NCI-H187 (cell line): ENCODE results near the gene SEPTIN1.

ENCODE experiments used
- DNase-seq, 2 experiments: peaks; one replicate each; lab custom pipeline; 2025; lab: John Stamatoyannopoulos, UW

The SEPTIN1 gene

GRCh38 chr16:30377050-30377811, 5.1 kb downstream of the SEPTIN1 start:
- DNase-seq: peak in 1 of 2 experiments; percentile 20

GRCh38 chr16:30376461-30376902, 5.9 kb downstream of the SEPTIN1 start:
- no peak for DNase-seq

GRCh38 chr16:30375864-30376263, 6.5 kb downstream of the SEPTIN1 start:
- no peak for DNase-seq

- DNase-seq: no peak
Observed at GRCh38 chr16:30374538-30374937, 7.8 kb downstream of the SEPTIN1 start, which contains the start of gene MYL11. TSS of gene MYL11 (plus strand) at chr16:30374802. CDS start at chr16:30374858, 56 bp downstream.

- DNase-seq: no peak
Observed at GRCh38 chr16:30372725-30373124, 9.6 kb downstream of the SEPTIN1 start.

GRCh38 chr16:30372038-30372712, 10.2 kb downstream of the SEPTIN1 start:
- DNase-seq: no peak

GRCh38 chr16:30371248-30371816, 11.0 kb downstream of the SEPTIN1 start:
- no peak for DNase-seq

GRCh38 chr16:30370456-30371247, 11.7 kb downstream of the SEPTIN1 start, which contains the start of gene TBC1D10B:
TSS of gene TBC1D10B (minus strand) at chr16:30370494. CDS start at chr16:30370183, 311 bp downstream.
- DNase-seq: peak; percentile 98

GRCh38 chr16:30369938-30370455, 12.4 kb downstream of the SEPTIN1 start:
- no peak for DNase-seq

GRCh38 chr16:30369091-30369937, 13.0 kb downstream of the SEPTIN1 start:
- DNase-seq: no peak

- DNase-seq: no peak
Observed at GRCh38 chr16:30368792-30369090, 13.6 kb downstream of the SEPTIN1 start.

GRCh38 chr16:30368122-30368791, 14.1 kb downstream of the SEPTIN1 start:
- DNase-seq: no peak

GRCh38 chr16:30367349-30368009, 14.9 kb downstream of the SEPTIN1 start:
- no peak for DNase-seq

GRCh38 chr16:30366511-30366910, 15.8 kb downstream of the SEPTIN1 start:
- no peak for DNase-seq

GRCh38 chr16:30365200-30365599, 17.2 kb downstream of the SEPTIN1 start:
- DNase-seq: no peak

GRCh38 chr16:30361180-30361579, 21.2 kb downstream of the SEPTIN1 start:
- no peak for DNase-seq

GRCh38 chr16:30359871-30360170, 22.5 kb downstream of the SEPTIN1 start:
- DNase-seq: no peak

GRCh38 chr16:30358990-30359870, 23.1 kb downstream of the SEPTIN1 start:
- DNase-seq: no peak

GRCh38 chr16:30358577-30358936, 23.8 kb downstream of the SEPTIN1 start:
- no peak for DNase-seq
